H1 (cell line): Measurements from ENCODE around the gene MARCHF2. TPM values are rescaled to one million over a fixed set of nuclear protein-coding genes. Genes with fewer than 3 reads are reported as not detected.

Experiments
- CTCF ChIA-PET: fragments of 300-600 bp; sonication (Branson Sonifier 250); formaldehyde crosslinking; loops from one replicate; lab custom pipeline; 2021; ENCODE audit not compliant: partially characterized antibody; lab: Charles Lee
- POLR2A ChIA-PET: fragments of 300-600 bp; sonication (Branson Sonifier 250); formaldehyde crosslinking; loops from one replicate; lab custom pipeline; 2021; ENCODE audit warnings: inconsistent platforms; ENCODE audit not compliant: partially characterized antibody; lab: Charles Lee
- DNase-seq, 2 experiments: peaks; one replicate each; pipeline versions ENCODE4 v3.0.0 to v3.0.0-alpha.2; 2010 to 2022; ENCODE audit warnings: low spot score in 2 of 2, low read depth in 1 of 2, mixed read lengths in 1 of 2
- FAIRE-seq: peaks from 2 replicates; lab custom pipeline; 2011; peaks lifted over from hg19 to GRCh38; lab: Jason Lieb, UNC
- H2AFZ ChIP-seq: 2 replicates; pipeline ENCODE4 v1.8.1; 2012; ENCODE audit warnings: low read length, inconsistent platforms
- H2AK5ac ChIP-seq: 2 replicates; pipeline ENCODE4 v1.6.1; 2013; ENCODE audit warnings: low read depth, low read length
- H2BK120ac ChIP-seq: replicated peaks from 2 replicates; pipeline ENCODE3; 2013; ENCODE audit warnings: low read depth, low read length, inconsistent platforms
- H2BK12ac ChIP-seq: 2 replicates; pipeline ENCODE4 v1.6.1; 2013; ENCODE audit warnings: low read depth, low read length
- H2BK15ac ChIP-seq: 2 replicates; pipeline ENCODE4 v1.6.1; 2013; ENCODE audit warnings: low read length
- H2BK20ac ChIP-seq: 2 replicates; pipeline ENCODE4 v1.6.1; 2013; ENCODE audit warnings: low read length
- H2BK5ac ChIP-seq: 2 replicates; pipeline ENCODE4 v1.6.1; 2013; ENCODE audit warnings: low read depth, low read length
- H3K14ac ChIP-seq: 2 replicates; pipeline ENCODE4 v1.6.1; 2013; ENCODE audit warnings: inconsistent platforms; ENCODE audit not compliant: insufficient read length
- H3K18ac ChIP-seq: 2 replicates; pipeline ENCODE4 v1.6.1; 2013; ENCODE audit warnings: low read length; ENCODE audit errors: extremely low read depth
- H3K23ac ChIP-seq: 2 replicates; pipeline ENCODE4 v1.6.1; 2013; ENCODE audit warnings: inconsistent platforms; ENCODE audit not compliant: insufficient read length
- H3K23me2 ChIP-seq: 2 replicates; pipeline ENCODE4 v1.6.1; 2013; ENCODE audit warnings: low read depth, low read length
- H3K27ac ChIP-seq: 2 replicates; pipeline ENCODE4 v1.6.1; 2011; ENCODE audit warnings: low read depth, low read length, inconsistent platforms
- H3K27me3 ChIP-seq, 4 experiments: replicated peaks in 1 of 4; 1 replicate in 1 of 4; 2 replicates in 3 of 4; pipeline versions ENCODE4 v1.6.1 to v1.8.1; 2011 to 2013; ENCODE audit warnings: low read length in 3 of 4, mild to moderate bottlenecking in 3 of 4, inconsistent platforms in 2 of 4, mixed read lengths in 2 of 4, moderate library complexity in 1 of 4; ENCODE audit not compliant: control insufficient read depth in 3 of 4, insufficient read depth in 3 of 4; ENCODE audit errors: extremely low read depth in 1 of 4
- H3K36me3 ChIP-seq, 4 experiments: 2 replicates each; pipeline versions ENCODE4 v1.6.1 to v1.8.1; 2011 to 2013; ENCODE audit warnings: mild to moderate bottlenecking in 4 of 4, low read length in 3 of 4, moderate library complexity in 2 of 4, control low read depth in 1 of 4, inconsistent platforms in 1 of 4; ENCODE audit not compliant: insufficient read depth in 4 of 4, control insufficient read depth in 2 of 4
- H3K4ac ChIP-seq: replicated peaks from 2 replicates; pipeline ENCODE3; 2013; ENCODE audit warnings: low read length, low read depth, mixed read lengths, inconsistent platforms; ENCODE audit not compliant: insufficient read length
- H3K4me1 ChIP-seq, 4 experiments: replicated peaks in 1 of 4; 1 replicate in 1 of 4; 2 replicates in 3 of 4; pipeline versions ENCODE4 v1.6.1 to v1.8.1; 2011 to 2013; ENCODE audit warnings: low read length in 3 of 4, inconsistent platforms in 2 of 4, mixed read lengths in 1 of 4; ENCODE audit not compliant: insufficient read depth in 4 of 4, control insufficient read depth in 3 of 4
- H3K4me2 ChIP-seq, 2 experiments: 2 replicates each; pipeline versions ENCODE4 v1.6.1 to v1.8.1; 2011 to 2013; ENCODE audit warnings: low read depth in 2 of 2, low read length in 2 of 2, control low read depth in 1 of 2, inconsistent platforms in 1 of 2, mild to moderate bottlenecking in 1 of 2; ENCODE audit not compliant: insufficient read depth in 1 of 2
- H3K4me3 ChIP-seq, 4 experiments: fragments of 200-600, 300-600 bp in 1 of 4; sonication (generic), shearing (Covaris generic), sonication (Bioruptor Twin) in 1 of 4; 2 replicates each; pipeline versions ENCODE4 v1.5.1 to v1.8.1; 2011 to 2016; ENCODE audit warnings: low read length in 4 of 4, low read depth in 3 of 4, control low read depth in 2 of 4, inconsistent platforms in 2 of 4, mild to moderate bottlenecking in 2 of 4, mixed read lengths in 1 of 4, moderate library complexity in 1 of 4; ENCODE audit not compliant: insufficient read depth in 2 of 4; ENCODE audit errors: extremely low read depth in 1 of 4
- H3K56ac ChIP-seq: replicated peaks from 2 replicates; pipeline ENCODE3; 2013; ENCODE audit warnings: low read depth, mild to moderate bottlenecking, mixed read lengths, low read length, inconsistent platforms; ENCODE audit not compliant: insufficient read length
- H3K79me1 ChIP-seq: 2 replicates; pipeline ENCODE4 v1.6.1; 2013; ENCODE audit warnings: low read depth, low read length, control low read depth
- H3K79me2 ChIP-seq, 2 experiments: 2 replicates each; pipeline versions ENCODE4 v1.6.1 to v1.8.1; 2012 to 2013; ENCODE audit warnings: low read length in 2 of 2, mild to moderate bottlenecking in 2 of 2, inconsistent platforms in 1 of 2; ENCODE audit not compliant: insufficient read depth in 2 of 2, control insufficient read depth in 1 of 2
- H3K9ac ChIP-seq, 4 experiments: replicated peaks in 1 of 4; 1 replicate in 1 of 4; 2 replicates in 3 of 4; pipeline versions ENCODE4 v1.6.1 to v1.8.1; 2011 to 2013; ENCODE audit warnings: low read depth in 3 of 4, low read length in 3 of 4, control low read depth in 2 of 4, mild to moderate bottlenecking in 2 of 4, moderate library complexity in 2 of 4, inconsistent platforms in 1 of 4; ENCODE audit errors: extremely low read depth in 1 of 4
- H3K9me3 ChIP-seq, 2 experiments: 2 replicates each; pipeline versions ENCODE4 v1.6.1 to v1.8.1; 2012 to 2013; ENCODE audit warnings: mild to moderate bottlenecking in 2 of 2, moderate library complexity in 2 of 2, control low read depth in 1 of 2, inconsistent platforms in 1 of 2, low read depth in 1 of 2, low read length in 1 of 2, mixed read lengths in 1 of 2; ENCODE audit not compliant: insufficient read depth in 2 of 2
- H4K20me1 ChIP-seq, 2 experiments: replicated peaks in 1 of 2; 2 replicates each; pipeline versions ENCODE3 to v1.8.1; 2011 to 2013; ENCODE audit warnings: inconsistent platforms in 2 of 2, low read length in 2 of 2, mild to moderate bottlenecking in 1 of 2; ENCODE audit not compliant: insufficient read depth in 2 of 2, control insufficient read depth in 1 of 2
- H4K5ac ChIP-seq: 2 replicates; pipeline ENCODE4 v1.6.1; 2013; ENCODE audit warnings: low read length, low read depth, mixed read lengths, inconsistent platforms; ENCODE audit not compliant: insufficient read length
- H4K8ac ChIP-seq: 2 replicates; pipeline ENCODE4 v1.8.0; 2013; ENCODE audit warnings: mild to moderate bottlenecking, moderate library complexity, low read length, inconsistent platforms; ENCODE audit not compliant: insufficient read depth; ENCODE audit errors: extremely low read depth
- H4K91ac ChIP-seq: replicated peaks from 2 replicates; pipeline ENCODE3; 2013; ENCODE audit warnings: low read length, mixed read lengths, inconsistent platforms; ENCODE audit not compliant: insufficient read length
- BRCA1 ChIP-seq: IDR thresholded peaks from 2 replicates; pipeline ENCODE4 v1.6.1; 2012; ENCODE audit warnings: low read depth, low read length, improper control_type of control experiment
- CBX8 ChIP-seq: fragments of 300-800, 300-1000 bp; sonication (generic); IDR thresholded peaks from 2 replicates; pipeline ENCODE4 v1.7.1; 2016; ENCODE audit warnings: low read depth, low read length, borderline replicate concordance
- CHD2 ChIP-seq: IDR thresholded peaks from 2 replicates; pipeline ENCODE4 v1.6.1; 2012; ENCODE audit warnings: low read length, improper control_type of control experiment
- WGBS, 2 experiments: shearing (Covaris generic) in 1 of 2; methylation state at CpG; one replicate each; pipeline versions ENCODE4 v1.1.6 to v1.1.7; 2013 to 2015; ENCODE audit warnings: low lambda C conversion rate in 2 of 2, mixed read lengths in 2 of 2, inconsistent platforms in 1 of 2, low coverage in 1 of 2, missing lambda C conversion rate in 1 of 2; ENCODE audit not compliant: insufficient replicate concordance in 2 of 2, insufficient coverage in 1 of 2, insufficient read length in 1 of 2; ENCODE audit errors: extremely low coverage in 1 of 2, missing lambda C conversion rate in 1 of 2; 5-methylcytosine and 5-hydroxymethylcytosine counted together
- polyA plus RNA-seq, 7 experiments: library from polyadenylated mRNA; depleted of rRNA in 3 of 7; stranded (reverse) in 5 of 7; unstranded in 2 of 7; fragments of >200 nt in 5 of 7; fragments of 200-250 nt in 2 of 7; gene quantifications; 1 replicate in 5 of 7; 2 replicates in 1 of 7; 4 replicates in 1 of 7; pipeline versions ENCODE4 v1.2.1 to v1.2.3, GENCODE V29; 2011 to 2013; ENCODE audit warnings: missing spikeins in 2 of 7, mixed read lengths in 2 of 7
- total RNA-seq: library from RNA; stranded (reverse); fragmentation: NEBNext Ultra II Directional; extraction: Animal tissue kit (Norgen Biotek cat#: 25700); gene quantifications from 2 replicates; pipeline ENCODE4 v1.2.1, GENCODE V29; 2021
- TF ChIP-seq, protein P1 (sequence below): IDR thresholded peaks from 2 replicates; pipeline ENCODE4 v1.6.1; 2012; ENCODE audit warnings: inconsistent platforms

MARCHF2 gene
- total and polyA plus RNA-seq, 2 of the 8 experiments (the other 6 are each of a cell fraction or from before 2014, with no cell fraction given): 18.5 to 46.2 TPM

DNA sequence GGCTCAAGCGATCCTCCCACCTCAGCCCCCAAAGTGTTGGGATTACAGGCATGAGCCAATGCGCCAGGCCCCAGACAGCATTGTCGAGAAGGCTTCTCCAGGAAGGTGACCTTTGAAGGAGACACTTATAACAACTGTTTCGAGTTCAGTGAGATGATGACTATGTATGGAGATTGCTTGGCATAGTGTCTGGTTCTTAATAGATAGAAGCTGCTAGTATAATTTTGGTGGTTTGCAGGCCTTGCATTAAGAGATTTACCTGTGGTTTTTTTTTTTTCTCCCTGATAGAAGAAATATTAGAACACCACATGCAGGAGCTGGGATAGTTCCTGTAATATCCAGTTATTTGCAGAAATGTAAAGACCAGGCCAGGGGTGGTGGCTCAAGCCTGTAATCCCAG is 3.7 kb downstream of the MARCHF2 start:
- ChIA-PET POLR2A (interaction anchor here (0.8 to 1.4 kb wide), 4 partner anchors 15 to 33 kb away, joined by 3 read pairs; partner anchors contain the start of gene HNRNPM), CTCF (interaction anchor here (0.7 to 1.8 kb wide), 6 partner anchors 23 to 75 kb away, joined by 3 to 5 read pairs (median 3); no protein-coding TSS in a partner anchor)
- H2AK5ac ChIP-seq: no peak overlapping the region
- H2AFZ ChIP-seq: no peak overlapping the region
- H3K9me3 ChIP-seq: no peaks in the 10 kb centered on the region
- H3K9ac ChIP-seq: no peak overlapping the region
- peaks cover 0 to 3% (median 1%) of the 10 kb centered on the region in 4 experiments; a peak in 3 of 7 replicates for H3K4me1 ChIP-seq
- H3K4me2 ChIP-seq: no peak overlapping the region
- no peak overlapping the region for H2BK12ac ChIP-seq
- H3K27me3 ChIP-seq: no peaks in the 10 kb centered on the region
- no peak overlapping the region for H4K91ac ChIP-seq
- H4K20me1 ChIP-seq: no peaks in the 10 kb centered on the region
- no peak overlapping the region for H3K27ac ChIP-seq
- no peak overlapping the region for H3K4me3 ChIP-seq
- DNase-seq (no peak), FAIRE-seq (no peak)
- no peaks in the 10 kb centered on the region for H3K36me3 ChIP-seq
- H3K18ac ChIP-seq: no peak overlapping the region
- no peak overlapping the region for H4K8ac ChIP-seq
- no peak overlapping the region for H3K4ac ChIP-seq
- H2BK5ac ChIP-seq: no peak overlapping the region
- H4K5ac ChIP-seq: no peak overlapping the region
- no peaks in the 10 kb centered on the region for H3K79me1 ChIP-seq
- no peak overlapping the region for H2BK15ac ChIP-seq
- no peak overlapping the region for H2BK120ac ChIP-seq
- peaks cover 5% of the 10 kb centered on the region; the same call in 1 of the 2 replicates for H3K23me2 ChIP-seq
- H3K23ac ChIP-seq: no peak overlapping the region
- no peak overlapping the region for H3K56ac ChIP-seq
- H3K79me2 ChIP-seq: no peaks in the 10 kb centered on the region
- no peak overlapping the region for H3K14ac ChIP-seq
- WGBS, 2 experiments: 81% methylated on average over 3 of the region's 4 CpGs; no CpG with 5 or more reads in 1 of the 2 experiments
- H2BK20ac ChIP-seq: no peak overlapping the region
- TF ChIP-seq CBX8: no peak
- TF ChIP-seq, protein P1, sequence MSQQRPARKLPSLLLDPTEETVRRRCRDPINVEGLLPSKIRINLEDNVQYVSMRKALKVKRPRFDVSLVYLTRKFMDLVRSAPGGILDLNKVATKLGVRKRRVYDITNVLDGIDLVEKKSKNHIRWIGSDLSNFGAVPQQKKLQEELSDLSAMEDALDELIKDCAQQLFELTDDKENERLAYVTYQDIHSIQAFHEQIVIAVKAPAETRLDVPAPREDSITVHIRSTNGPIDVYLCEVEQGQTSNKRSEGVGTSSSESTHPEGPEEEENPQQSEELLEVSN: no peak
- TF ChIP-seq CHD2: no peak
- no peak for TF ChIP-seq BRCA1
- TF ChIP-seq, all 59 proteins: peak for 0
